DOHH2 (cell line): Measurements from ENCODE around the gene APOA5.

Experiments
- CTCF ChIP-seq: fragments of 200-600 bp; sonication (generic); IDR thresholded peaks from one replicate; pipeline ENCODE4 v1.5.1; 2014; ENCODE audit warnings: antibody characterized with exemption, mild to moderate bottlenecking, low read depth, low read length; ENCODE audit not compliant: poor library complexity, severe bottlenecking
- EZH2phosphoT487 ChIP-seq: fragments of 200-600 bp; sonication (generic); IDR thresholded peaks from 2 replicates; pipeline ENCODE4 v1.6.1; 2017; ENCODE audit warnings: borderline replicate concordance, mild to moderate bottlenecking, antibody characterized with exemption, low read length, moderate library complexity, mixed read lengths

GRCh38 chr11:116796548-116796947 lies 4.9 kb upstream of the APOA5 start:
- no peak for TF ChIP-seq CTCF
- no peak for TF ChIP-seq EZH2phosphoT487
